HCT116 (cell line): ENCODE measurements around the gene DLG2. TPM values are rescaled to one million over a fixed set of nuclear protein-coding genes. Genes with fewer than 3 reads are reported as not detected.

Experiments
- ATAC-seq: fragments of 200-7000 bp; cut with Tn5 transposase; 2 replicates; pipeline ENCODE4 v1.9.1; 2020; ENCODE audit warnings: mild to moderate bottlenecking, moderate library complexity
- BruUV-seq: library from RNA; stranded (reverse); fragments of 400-500 nt; replicated peaks from 2 replicates; lab custom pipeline; 2021; lab: Mats Ljungman, UMichigan
- CTCF ChIA-PET: fragments of 300-600 bp; sonication (Branson Sonifier 250); formaldehyde crosslinking; loops from one replicate; lab custom pipeline; 2021; ENCODE audit warnings: antibody characterized with exemption; lab: Charles Lee
- POLR2A ChIA-PET: fragments of 300-600, 350-600 bp; sonication (Branson Sonifier 250); formaldehyde crosslinking; loops from one replicate; lab custom pipeline; 2021; ENCODE audit warnings: antibody characterized with exemption; lab: Charles Lee
- RAD21 ChIA-PET, 2 experiments: fragments of 300-600 bp; sonication (Branson Sonifier 250); formaldehyde crosslinking; loops; one replicate each; lab custom pipeline; 2023; ENCODE audit warnings: low total read pairs in 2 of 2; ENCODE audit not compliant: uncharacterized antibody in 2 of 2, unreplicated experiment in 2 of 2, low non-redundant PET in 1 of 2; lab: Charles Lee
- DNase-seq: peaks from one replicate; pipeline ENCODE4 v3.0.0-alpha.2; 2010; ENCODE audit warnings: low read depth, low spot score
- H2AFZ ChIP-seq: fragments of 200-600 bp; shearing (Covaris generic), sonication (generic); 2 replicates; pipeline ENCODE4 v1.6.1; 2017; ENCODE audit warnings: low read depth, mixed run types, mixed read lengths, antibody characterized with exemption, low read length; ENCODE audit not compliant: poor library complexity, severe bottlenecking
- H3K27ac ChIP-seq: 2 replicates; pipeline ENCODE4 v1.5.1; 2012; ENCODE audit warnings: low read depth, low read length
- H3K27me3 ChIP-seq: fragments of 200-600 bp; sonication (generic); 2 replicates; pipeline ENCODE4 v1.6.1; 2016; ENCODE audit warnings: mixed run types, low read length, mixed read lengths; ENCODE audit not compliant: insufficient read depth
- H3K36me3 ChIP-seq, 2 experiments: fragments of 200-500 bp in 1 of 2; fragments of 200-600 bp in 1 of 2; sonication (Bioruptor generic) in 1 of 2; sonication (generic) in 1 of 2; 2 replicates each; pipeline versions ENCODE4 v1.5.1 to v1.6.1; 2014 to 2016; ENCODE audit warnings: low read length in 2 of 2, inconsistent platforms in 1 of 2, mixed read lengths in 1 of 2, mixed run types in 1 of 2; ENCODE audit not compliant: insufficient read depth in 2 of 2, control insufficient read depth in 1 of 2
- H3K4me1 ChIP-seq, 2 experiments: fragments of 200-600 bp in 1 of 2; sonication (generic) in 1 of 2; 2 replicates each; pipeline versions ENCODE4 v1.5.1 to v1.6.1; 2012 to 2017; ENCODE audit warnings: low read length in 2 of 2, inconsistent platforms in 1 of 2, mild to moderate bottlenecking in 1 of 2, mixed read lengths in 1 of 2, mixed run types in 1 of 2, moderate library complexity in 1 of 2; ENCODE audit not compliant: insufficient read depth in 2 of 2, control insufficient read depth in 1 of 2
- H3K4me2 ChIP-seq: fragments of 200-600 bp; sonication (generic); 2 replicates; pipeline ENCODE4 v1.6.1; 2017; ENCODE audit warnings: mixed run types, low read length, mixed read lengths
- H3K4me3 ChIP-seq, 2 experiments: fragments of 200-600 bp in 1 of 2; sonication (generic) in 1 of 2; replicated peaks in 1 of 2; 2 replicates each; pipeline ENCODE4 v1.5.1; 2011 to 2016; ENCODE audit warnings: low read length in 2 of 2, control low read depth in 1 of 2, low read depth in 1 of 2, mild to moderate bottlenecking in 1 of 2, mixed read lengths in 1 of 2, mixed run types in 1 of 2
- H3K79me2 ChIP-seq: fragments of 200-600 bp; sonication (generic); 2 replicates; pipeline ENCODE4 v1.6.1; 2017; ENCODE audit warnings: mild to moderate bottlenecking, mixed run types, low read length, moderate library complexity, mixed read lengths; ENCODE audit not compliant: insufficient read depth
- H3K9ac ChIP-seq: fragments of 200-600 bp; sonication (generic); 2 replicates; pipeline ENCODE4 v1.6.1; 2016; ENCODE audit warnings: low read length, mixed read lengths
- H3K9me2 ChIP-seq: fragments of 200-600 bp; sonication (generic), shearing (Covaris generic); 2 replicates; pipeline ENCODE4 v1.6.1; 2017; ENCODE audit warnings: mixed run types, mild to moderate bottlenecking, moderate library complexity; ENCODE audit not compliant: insufficient read depth
- H3K9me3 ChIP-seq, 2 experiments: fragments of 200-500 bp in 1 of 2; fragments of 200-600 bp in 1 of 2; sonication (Bioruptor generic) in 1 of 2; sonication (generic) in 1 of 2; 2 replicates each; pipeline ENCODE4 v1.6.1; 2014 to 2017; ENCODE audit warnings: low read length in 2 of 2, mixed read lengths in 2 of 2, inconsistent platforms in 1 of 2, low read depth in 1 of 2, mild to moderate bottlenecking in 1 of 2, mixed run types in 1 of 2, moderate library complexity in 1 of 2; ENCODE audit not compliant: control insufficient read depth in 1 of 2, insufficient read depth in 1 of 2
- H4K20me1 ChIP-seq: fragments of 200-600 bp; sonication (generic), shearing (Covaris generic); 2 replicates; pipeline ENCODE4 v1.6.1; 2017; ENCODE audit warnings: mixed run types, mild to moderate bottlenecking, moderate library complexity; ENCODE audit not compliant: insufficient read depth
- ATF3 ChIP-seq: IDR thresholded peaks from 2 replicates; pipeline ENCODE4 v1.6.1; 2012
- CBX3 ChIP-seq: IDR thresholded peaks from 2 replicates; pipeline ENCODE4 v1.6.1; 2012; ENCODE audit warnings: low read depth
- CEBPB ChIP-seq: IDR thresholded peaks from 2 replicates; pipeline ENCODE4 v1.6.1; 2012; ENCODE audit warnings: low read depth
- ELF1 ChIP-seq: IDR thresholded peaks from 2 replicates; pipeline ENCODE4 v1.6.1; 2012; ENCODE audit warnings: low read depth, borderline replicate concordance
- EZH2 ChIP-seq: fragments of 200-600 bp; sonication (generic); IDR thresholded peaks from 2 replicates; pipeline ENCODE4 v1.6.1; 2017; ENCODE audit warnings: antibody characterized with exemption, mixed run types
- JUND ChIP-seq: IDR thresholded peaks from 2 replicates; pipeline ENCODE4 v1.6.1; 2012
- MAX ChIP-seq: IDR thresholded peaks from 2 replicates; pipeline ENCODE4 v1.6.1; 2012
- POLR2A ChIP-seq: IDR thresholded peaks from 2 replicates; pipeline ENCODE4 v1.7.0; 2011; ENCODE audit warnings: borderline replicate concordance; ENCODE audit not compliant: insufficient read depth, insufficient read length; ENCODE audit errors: extremely low read depth
- POLR2AphosphoS5 ChIP-seq: IDR thresholded peaks from 2 replicates; pipeline ENCODE4 v1.6.1; 2011; ENCODE audit warnings: mild to moderate bottlenecking, low read depth, low read length, moderate library complexity
- RAD21 ChIP-seq: IDR thresholded peaks from 2 replicates; pipeline ENCODE4 v1.6.1; 2012; ENCODE audit warnings: low read depth, mild to moderate bottlenecking
- SIN3A ChIP-seq: IDR thresholded peaks from 2 replicates; pipeline ENCODE4 v1.6.1; 2012; ENCODE audit warnings: low read depth
- SP1 ChIP-seq: IDR thresholded peaks from 2 replicates; pipeline ENCODE4 v1.6.1; 2012; ENCODE audit warnings: low read depth
- TCF7L2 ChIP-seq: IDR thresholded peaks from 2 replicates; pipeline ENCODE4 v1.7.0; 2011; ENCODE audit warnings: borderline replicate concordance, inconsistent platforms; ENCODE audit not compliant: insufficient read depth, insufficient read length; ENCODE audit errors: extremely low read depth
- YY1 ChIP-seq: IDR thresholded peaks from 2 replicates; pipeline ENCODE4 v1.6.1; 2011; ENCODE audit warnings: low read length, low read depth, moderate library complexity, mild to moderate bottlenecking; ENCODE audit not compliant: insufficient replicate concordance; ENCODE audit errors: extremely low read depth
- ZFX ChIP-seq: fragments of 450-650 bp; IDR thresholded peaks from 2 replicates; pipeline ENCODE4 v1.6.1; 2017
- ZNF274 ChIP-seq: fragments of 200-500 bp; sonication (Bioruptor generic); IDR thresholded peaks from 2 replicates; pipeline ENCODE4 v1.6.1; 2014; ENCODE audit warnings: mild to moderate bottlenecking, low read depth, low read length, inconsistent platforms
- intact Hi-C: fragments of 100-400 bp; cut with micrococcal nuclease; formaldehyde crosslinking; loops from 2 replicates; pipeline ENCODE4 v1.10.0; 2022
- total RNA-seq: library from RNA; stranded (reverse); gene quantifications from one replicate; pipeline ENCODE4 v1.2.1, GENCODE V29; 2021; ENCODE audit not compliant: unreplicated experiment

Gene DLG2
- total RNA-seq, 1 experiment from 2014 or later, result 2.4 TPM

- Histone ChIP-seq H2AFZ (no peak overlapping the region), H3K9ac (no peak overlapping the region), H3K9me3 (no peaks in the 10 kb centered on the region), H3K4me3 (no peak overlapping the region), H3K4me2 (no peak overlapping the region), H3K27ac (no peak overlapping the region), H3K4me1 (no peaks in the 10 kb centered on the region), H3K79me2 (no peaks in the 10 kb centered on the region), H3K27me3 (no peaks in the 10 kb centered on the region), H3K9me2 (no peaks in the 10 kb centered on the region), H4K20me1 (no peaks in the 10 kb centered on the region), H3K36me3 (no peaks in the 10 kb centered on the region)
- ChIA-PET POLR2A (no interaction called here), CTCF (no interaction called here), RAD21 (no interaction called here)
- no peak for ATAC-seq
- no TSS peak for BruUV-seq
- TF ChIP-seq POLR2AphosphoS5 (no peak), YY1 (no peak), JUND (no peak), EZH2 (no peak), ATF3 (no peak), TCF7L2 (no peak), SP1 (no peak), CBX3 (no peak), ZFX (no peak), CEBPB (no peak), ELF1 (no peak), RAD21 (no peak), MAX (no peak), POLR2A (no peak), ZNF274 (no peak), SIN3A (no peak)
- intact Hi-C loops, result no loop called here
- no peak for DNase-seq
These were observed 1414.4 kb downstream of the DLG2 start for GRCh38 chr11:84212468-84213390.
